Upper lobe of left lung (tissue), 4 donors: Measurements from ENCODE around the gene GNG7.
"Not testable (repeated sequence)": the region's sequence is repeated elsewhere in the genome, so short reads cannot be mapped to it uniquely, and the experiment has no call there.

Experiments
- POLR2A ChIP-seq, 4 donors: fragments of 450-650 bp; IDR thresholded peaks; one replicate each; pipeline ENCODE4 v1.5.1; 2016 to 2017; ENCODE audit warnings: antibody characterized with exemption in 4 of 4, mild to moderate bottlenecking in 2 of 4
- TF ChIP-seq, protein P1 (sequence below), 6 experiments: fragments of 450-650 bp in 4 of 6; fragments of 200-600 bp in 2 of 6; sonication (generic) in 2 of 6; IDR thresholded peaks; one replicate each; pipeline ENCODE4 v1.5.1; 2016 to 2019; ENCODE audit warnings: antibody characterized with exemption in 6 of 6

- TF ChIP-seq, protein P1, sequence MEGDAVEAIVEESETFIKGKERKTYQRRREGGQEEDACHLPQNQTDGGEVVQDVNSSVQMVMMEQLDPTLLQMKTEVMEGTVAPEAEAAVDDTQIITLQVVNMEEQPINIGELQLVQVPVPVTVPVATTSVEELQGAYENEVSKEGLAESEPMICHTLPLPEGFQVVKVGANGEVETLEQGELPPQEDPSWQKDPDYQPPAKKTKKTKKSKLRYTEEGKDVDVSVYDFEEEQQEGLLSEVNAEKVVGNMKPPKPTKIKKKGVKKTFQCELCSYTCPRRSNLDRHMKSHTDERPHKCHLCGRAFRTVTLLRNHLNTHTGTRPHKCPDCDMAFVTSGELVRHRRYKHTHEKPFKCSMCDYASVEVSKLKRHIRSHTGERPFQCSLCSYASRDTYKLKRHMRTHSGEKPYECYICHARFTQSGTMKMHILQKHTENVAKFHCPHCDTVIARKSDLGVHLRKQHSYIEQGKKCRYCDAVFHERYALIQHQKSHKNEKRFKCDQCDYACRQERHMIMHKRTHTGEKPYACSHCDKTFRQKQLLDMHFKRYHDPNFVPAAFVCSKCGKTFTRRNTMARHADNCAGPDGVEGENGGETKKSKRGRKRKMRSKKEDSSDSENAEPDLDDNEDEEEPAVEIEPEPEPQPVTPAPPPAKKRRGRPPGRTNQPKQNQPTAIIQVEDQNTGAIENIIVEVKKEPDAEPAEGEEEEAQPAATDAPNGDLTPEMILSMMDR (IDR thresholded peaks at IDR 0.05), result not testable (repeated sequence)
- not testable (repeated sequence) for TF ChIP-seq POLR2A (IDR thresholded peaks at IDR 0.05)
These were observed 35.1 kb downstream of the GNG7 start for GRCh38 chr19:2667349-2667748.
